ENCODE data around the gene PGM1.

DNA sequence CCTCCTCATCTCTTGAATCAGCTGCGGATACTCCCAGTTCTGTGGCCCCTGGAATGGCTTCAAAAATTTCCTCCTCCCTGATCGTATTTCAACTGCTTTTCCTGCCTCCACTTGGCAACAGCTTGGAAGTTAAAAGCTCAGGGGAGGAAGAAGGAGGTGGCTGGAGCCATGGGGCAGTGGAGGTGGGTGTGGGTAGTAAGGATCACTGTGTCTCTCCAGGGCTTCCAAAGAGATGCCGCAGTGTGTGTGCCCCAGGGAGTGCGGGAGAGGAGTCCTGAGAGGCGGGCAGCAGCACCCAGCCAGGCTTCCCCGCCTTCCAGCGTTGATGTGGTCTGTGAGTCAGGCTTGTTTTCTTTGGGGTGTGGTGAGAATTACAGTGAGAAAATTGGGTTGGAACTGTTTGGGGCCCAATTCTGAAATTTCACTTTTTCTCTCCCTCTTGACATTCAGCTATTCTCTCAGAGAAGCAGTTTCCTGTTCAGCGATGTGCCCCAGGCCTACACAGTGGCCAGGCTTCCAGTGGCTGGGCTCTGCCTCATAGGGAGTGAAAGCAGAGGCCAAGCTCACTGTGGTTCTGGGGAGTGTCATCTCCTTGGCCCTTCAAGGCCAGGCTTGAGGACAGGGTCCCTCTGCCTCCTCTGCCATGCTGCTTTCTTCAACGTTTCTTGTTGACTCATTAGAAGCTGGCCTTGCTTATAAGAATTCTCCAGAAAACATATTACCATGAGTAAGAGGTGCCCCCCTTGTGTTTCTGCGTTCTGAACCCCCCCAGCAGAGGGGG lies 69.0 kb downstream of the PGM1 start:
- TF ChIP-seq, protein P1, sequence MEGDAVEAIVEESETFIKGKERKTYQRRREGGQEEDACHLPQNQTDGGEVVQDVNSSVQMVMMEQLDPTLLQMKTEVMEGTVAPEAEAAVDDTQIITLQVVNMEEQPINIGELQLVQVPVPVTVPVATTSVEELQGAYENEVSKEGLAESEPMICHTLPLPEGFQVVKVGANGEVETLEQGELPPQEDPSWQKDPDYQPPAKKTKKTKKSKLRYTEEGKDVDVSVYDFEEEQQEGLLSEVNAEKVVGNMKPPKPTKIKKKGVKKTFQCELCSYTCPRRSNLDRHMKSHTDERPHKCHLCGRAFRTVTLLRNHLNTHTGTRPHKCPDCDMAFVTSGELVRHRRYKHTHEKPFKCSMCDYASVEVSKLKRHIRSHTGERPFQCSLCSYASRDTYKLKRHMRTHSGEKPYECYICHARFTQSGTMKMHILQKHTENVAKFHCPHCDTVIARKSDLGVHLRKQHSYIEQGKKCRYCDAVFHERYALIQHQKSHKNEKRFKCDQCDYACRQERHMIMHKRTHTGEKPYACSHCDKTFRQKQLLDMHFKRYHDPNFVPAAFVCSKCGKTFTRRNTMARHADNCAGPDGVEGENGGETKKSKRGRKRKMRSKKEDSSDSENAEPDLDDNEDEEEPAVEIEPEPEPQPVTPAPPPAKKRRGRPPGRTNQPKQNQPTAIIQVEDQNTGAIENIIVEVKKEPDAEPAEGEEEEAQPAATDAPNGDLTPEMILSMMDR (IDR thresholded peaks at IDR 0.05) = no peak
- TF ChIP-seq POLR2A (IDR thresholded peaks at IDR 0.05) (no peak), POLR2AphosphoS5 (IDR thresholded peaks at IDR 0.05) (no peak)

Data from breast epithelium (tissue), 3 donors.